GM12878 (cell line): ENCODE measurements around the gene ANKDD1A. TPM values are rescaled to one million over a fixed set of nuclear protein-coding genes. Genes with fewer than 3 reads are reported as not detected.
A peak's percentile ranks its signal among the peaks of the same experiment; 100 is the strongest.

Experiments
- CTCF ChIP-seq, 3 experiments: IDR thresholded peaks in 2 of 3; conservative IDR thresholded peaks in 1 of 3; 2 replicates each; pipeline ENCODE4 v1.5.1; 2011; ENCODE audit warnings: low read depth in 3 of 3, low read length in 3 of 3, mild to moderate bottlenecking in 3 of 3, control low read depth in 2 of 3, moderate library complexity in 2 of 3, inconsistent platforms in 1 of 3, mixed read lengths in 1 of 3; ENCODE audit not compliant: control insufficient read depth in 2 of 3, insufficient read depth in 1 of 3; ENCODE audit errors: extremely low read depth in 1 of 3
- DPF2 ChIP-seq: fragments of 450-650 bp; IDR thresholded peaks from 2 replicates; pipeline ENCODE4 v1.6.1; 2017; ENCODE audit warnings: mild to moderate bottlenecking
- FOXM1 ChIP-seq: IDR thresholded peaks from 2 replicates; pipeline ENCODE4 v1.6.1; 2012; ENCODE audit warnings: low read depth, mild to moderate bottlenecking, inconsistent platforms, low read length, moderate library complexity
- GABPA ChIP-seq: IDR thresholded peaks from 2 replicates; pipeline ENCODE4 v1.6.1; 2014; ENCODE audit warnings: antibody characterized with exemption, low read depth, mild to moderate bottlenecking, inconsistent platforms
- IKZF2 ChIP-seq, 2 experiments: fragments of 450-650 bp; IDR thresholded peaks; 2 replicates each; pipeline ENCODE4 v1.6.1; 2017; ENCODE audit warnings: mild to moderate bottlenecking in 2 of 2, moderate library complexity in 2 of 2
- JUNB ChIP-seq: IDR thresholded peaks from 2 replicates; pipeline ENCODE4 v1.6.1; 2016; ENCODE audit warnings: antibody characterized with exemption, mild to moderate bottlenecking
- KDM1A ChIP-seq: fragments of 200-600 bp; sonication (generic); IDR thresholded peaks from 2 replicates; pipeline ENCODE4 v1.6.1; 2016; ENCODE audit warnings: borderline replicate concordance
- NFIC ChIP-seq: IDR thresholded peaks from 2 replicates; pipeline ENCODE4 v1.6.1; 2012; ENCODE audit warnings: low read depth, mild to moderate bottlenecking, inconsistent platforms, low read length, moderate library complexity
- NR2C1 ChIP-seq: fragments of 450-650 bp; IDR thresholded peaks from 2 replicates; pipeline ENCODE4 v1.6.1; 2017; ENCODE audit warnings: antibody characterized with exemption, mild to moderate bottlenecking, moderate library complexity
- PKNOX1 ChIP-seq: fragments of 450-650 bp; IDR thresholded peaks from 2 replicates; pipeline ENCODE4 v1.6.1; 2016; ENCODE audit warnings: mild to moderate bottlenecking
- SKIL ChIP-seq: fragments of 450-650 bp; IDR thresholded peaks from 2 replicates; pipeline ENCODE4 v1.6.1; 2017; ENCODE audit warnings: mild to moderate bottlenecking, low read depth, inconsistent platforms; ENCODE audit not compliant: poor library complexity, severe bottlenecking
- SMARCA5 ChIP-seq: fragments of 450-650 bp; IDR thresholded peaks from 2 replicates; pipeline ENCODE4 v1.6.1; 2017; ENCODE audit warnings: mild to moderate bottlenecking
- ZBED1 ChIP-seq: IDR thresholded peaks from 2 replicates; pipeline ENCODE4 v1.6.1; 2016; ENCODE audit warnings: borderline replicate concordance
- ZNF207 ChIP-seq: fragments of 450-650 bp; IDR thresholded peaks from 2 replicates; pipeline ENCODE4 v1.6.1; 2014; ENCODE audit warnings: antibody characterized with exemption, mild to moderate bottlenecking, borderline replicate concordance
- ZNF384 ChIP-seq: IDR thresholded peaks from 2 replicates; pipeline ENCODE4 v1.6.1; 2012; ENCODE audit warnings: low read depth, mild to moderate bottlenecking, low read length, improper control_type of control experiment, borderline replicate concordance
- ZNF687 ChIP-seq: fragments of 450-650 bp; IDR thresholded peaks from 2 replicates; pipeline ENCODE4 v1.6.1; 2017; ENCODE audit warnings: mild to moderate bottlenecking, moderate library complexity
- polyA plus RNA-seq, 11 experiments: library from polyadenylated mRNA; depleted of rRNA in 4 of 11; unstranded in 6 of 11; stranded (reverse) in 5 of 11; fragments of >200 nt; fragmentation: Nextera tagmentation in 4 of 11; fragmentation: Illumina TruSeq in 1 of 11; extraction: Ambion mirVana in 4 of 11; extraction: Trizol in 1 of 11; gene quantifications; 1 replicate in 1 of 11; 2 replicates in 10 of 11; pipeline versions ENCODE4 v1.2.1 to v1.2.3, GENCODE V29; 2011 to 2016; ENCODE audit warnings: inconsistent platforms in 2 of 11, missing spikeins in 2 of 11, low read depth in 1 of 11
- total RNA-seq, 4 experiments: library from RNA; depleted of rRNA in 3 of 4; stranded (reverse); fragments of >200 nt in 3 of 4; fragmentation: Illumina TruSeq in 1 of 4; extraction: Trizol in 1 of 4; gene quantifications; 2 replicates each; pipeline versions ENCODE4 v1.2.1 to v1.2.3, GENCODE V29; 2013 to 2021

ANKDD1A gene
- total and polyA plus RNA-seq, 10 of the 15 experiments (the other 5 are each of a cell fraction or from before 2014, with no cell fraction given) = 1.5 to 6.6 (median 4.1) TPM

- TF ChIP-seq CTCF (IDR thresholded peaks at IDR 0.05 in 2 of 3, conservative IDR thresholded peaks at IDR 0.05 in 1 of 3; ENCODE audit: control insufficient read depth in 2 of 3, extremely low read depth in 1 of 3, insufficient read depth in 1 of 3, low read depth in 3 of 3, low read length in 3 of 3) = no peak
- TF ChIP-seq IKZF2 (IDR thresholded peaks at IDR 0.05) = peak; percentile 53 to 68; a peak in 2 of 4 replicates
- no peak for TF ChIP-seq JUNB
- peak; percentile 53; the same call in 1 of the 2 replicates for TF ChIP-seq NFIC
- no peak for TF ChIP-seq FOXM1
- no peak for TF ChIP-seq KDM1A
- no peak for TF ChIP-seq GABPA
- TF ChIP-seq DPF2 = no peak
- TF ChIP-seq SMARCA5 = no peak
- no peak for TF ChIP-seq ZBED1
- TF ChIP-seq ZNF384 = no peak
- no peak for TF ChIP-seq NR2C1
- TF ChIP-seq SKIL = peak; percentile 49
- TF ChIP-seq PKNOX1 = peak; percentile 69; the same call in 1 of the 2 replicates
- TF ChIP-seq ZNF207 = no peak
- TF ChIP-seq ZNF687 = peak; percentile 78
Observed at GRCh38 chr15:64883100-64883581, 28.6 kb upstream of the ANKDD1A start (continued).
